Measurements from ENCODE around the gene MPV17L.
"Not testable (repeated sequence)": the region's sequence is repeated elsewhere in the genome, so short reads cannot be mapped to it uniquely, and the experiment has no call there.

MPV17L gene

GRCh38 chr16:15415511-15415985 is 20.0 kb downstream of the MPV17L start:
- DNase-seq: no peak

GRCh38 chr16:15417197-15417596 is 21.6 kb downstream of the MPV17L start:
- DNase-seq: no peak

GRCh38 chr16:15418206-15418605 is 22.7 kb downstream of the MPV17L start:
- DNase-seq: no peak

- not testable (repeated sequence) for DNase-seq
These were observed 26.1 kb downstream of the MPV17L start for GRCh38 chr16:15421696-15422095.

GRCh38 chr16:15422222-15422621 is 26.7 kb downstream of the MPV17L start:
- no peak for DNase-seq

GRCh38 chr16:15425861-15426260 is 30.3 kb downstream of the MPV17L start:
- no peak for DNase-seq

- DNase-seq: no peak
These were observed 31.2 kb downstream of the MPV17L start for GRCh38 chr16:15426796-15427195.

- peak; percentile 49 for DNase-seq
These were observed 32.2 kb downstream of the MPV17L start for GRCh38 chr16:15427648-15428239.

GRCh38 chr16:15430884-15431283 is 35.3 kb downstream of the MPV17L start:
- DNase-seq: not testable (repeated sequence)

GRCh38 chr16:15434079-15434424 is 38.5 kb downstream of the MPV17L start:
- no peak for DNase-seq

GRCh38 chr16:15434425-15435215 is 39.1 kb downstream of the MPV17L start, which contains the start of gene BMERB1:
Gene BMERB1 (plus strand): TSS chr16:15434588. CDS start chr16:15434654, 66 bp downstream.
- peak; percentile 64 for DNase-seq

GRCh38 chr16:15435216-15435864 is 39.8 kb downstream of the MPV17L start:
- no peak for DNase-seq

- no peak for DNase-seq
These were observed 43.5 kb downstream of the MPV17L start for GRCh38 chr16:15439102-15439501.

- DNase-seq: no peak
These were observed 44.0 kb downstream of the MPV17L start for GRCh38 chr16:15439521-15439920.

- no peak for DNase-seq
These were observed 45.3 kb downstream of the MPV17L start for GRCh38 chr16:15440852-15441251.

- not testable (repeated sequence) for DNase-seq
These were observed 46.6 kb downstream of the MPV17L start for GRCh38 chr16:15442140-15442539.

GRCh38 chr16:15443753-15444152 is 48.2 kb downstream of the MPV17L start:
- DNase-seq: no peak

GRCh38 chr16:15444264-15444663 is 48.7 kb downstream of the MPV17L start:
- no peak for DNase-seq

- no peak for DNase-seq
These were observed 49.9 kb downstream of the MPV17L start for GRCh38 chr16:15445450-15445849.

GRCh38 chr16:15446901-15447300 is 51.3 kb downstream of the MPV17L start:
- DNase-seq: no peak

GRCh38 chr16:15450624-15451023 is 55.1 kb downstream of the MPV17L start:
- no peak for DNase-seq

- no peak for DNase-seq
These were observed 55.7 kb downstream of the MPV17L start for GRCh38 chr16:15451098-15451731.

- no peak for DNase-seq
These were observed 56.8 kb downstream of the MPV17L start for GRCh38 chr16:15452246-15452855.

Measured in stimulated activated CD4-positive, alpha-beta T cell treated with anti-CD3 and anti-CD28 coated beads, Interleukin-12 subunit alpha, Interleukin-12 subunit beta, amount 100 ng/mL, for 4 hours (primary cell).